GM18505 (cell line): ENCODE results near the gene ORM1.
"Not testable (repeated sequence)": the region's sequence is repeated elsewhere in the genome, so short reads cannot be mapped to it uniquely, and the experiment has no call there.

ENCODE experiments used
- ATAC-seq: cut with Tn5 transposase; IDR thresholded peaks from one replicate; pipeline ENCODE4 v1.9.1; 2021; ENCODE audit not compliant: unreplicated experiment
- POLR2A ChIP-seq: IDR thresholded peaks from 4 replicates; pipeline ENCODE4 v1.6.1; 2011; ENCODE audit warnings: borderline replicate concordance; ENCODE audit not compliant: insufficient read depth, insufficient read length; ENCODE audit errors: extremely low read depth

The ORM1 gene

GRCh38 chr9:114322831-114323531, at the start of gene ORM1:
Gene ORM1, plus strand, starts transcription at chr9:114323098. Its CDS starts 36 bp downstream, at chr9:114323134.
- not testable (repeated sequence) for ATAC-seq

DNA sequence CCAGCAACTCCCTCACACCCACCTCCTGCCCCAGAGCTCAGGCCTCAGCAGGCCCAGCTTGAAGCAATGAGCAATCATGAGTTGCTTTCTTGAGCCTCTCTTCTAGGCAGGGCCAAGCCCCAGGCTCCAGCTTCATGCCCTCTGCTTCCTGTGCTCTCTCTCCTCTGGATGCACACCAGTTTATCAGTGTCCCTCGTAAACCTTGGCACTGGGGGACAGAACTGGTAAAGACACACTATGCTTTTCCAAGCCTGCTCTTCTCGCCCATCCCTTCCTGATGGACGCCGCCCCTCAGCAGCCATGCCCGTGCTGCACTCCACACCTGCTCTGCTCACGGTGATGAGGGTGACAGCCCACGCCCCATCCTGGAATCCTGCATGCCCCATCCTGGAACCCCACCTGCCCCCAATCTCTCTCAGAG, 49.4 kb upstream of the ORM1 start:
- TF ChIP-seq POLR2A, result no peak
- ATAC-seq, result no peak

DNA sequence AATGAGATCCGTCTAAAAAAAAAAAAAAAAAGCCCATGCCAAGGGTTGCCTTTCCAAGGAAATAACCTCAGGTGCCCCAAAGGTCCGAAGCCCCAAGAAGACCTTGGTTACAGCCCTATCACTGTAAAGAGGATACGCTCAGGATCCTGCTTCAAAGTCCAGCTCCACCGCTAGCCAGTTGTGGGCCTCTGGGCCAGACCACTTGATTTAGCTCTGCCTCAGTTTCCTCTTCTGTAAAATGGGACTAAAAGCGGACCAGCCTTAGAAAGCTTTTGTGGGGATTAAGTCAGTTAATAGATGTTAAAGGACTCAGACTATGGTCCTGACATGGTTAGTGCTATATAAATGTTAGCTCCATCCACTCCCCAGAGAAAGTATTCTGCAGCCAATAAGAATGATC, 48.7 kb upstream of the ORM1 start:
- no peak for TF ChIP-seq POLR2A
- no peak for ATAC-seq

- TF ChIP-seq POLR2A, result no peak
- no peak for ATAC-seq
These were observed 47.5 kb upstream of the ORM1 start for GRCh38 chr9:114275246-114276004.

DNA sequence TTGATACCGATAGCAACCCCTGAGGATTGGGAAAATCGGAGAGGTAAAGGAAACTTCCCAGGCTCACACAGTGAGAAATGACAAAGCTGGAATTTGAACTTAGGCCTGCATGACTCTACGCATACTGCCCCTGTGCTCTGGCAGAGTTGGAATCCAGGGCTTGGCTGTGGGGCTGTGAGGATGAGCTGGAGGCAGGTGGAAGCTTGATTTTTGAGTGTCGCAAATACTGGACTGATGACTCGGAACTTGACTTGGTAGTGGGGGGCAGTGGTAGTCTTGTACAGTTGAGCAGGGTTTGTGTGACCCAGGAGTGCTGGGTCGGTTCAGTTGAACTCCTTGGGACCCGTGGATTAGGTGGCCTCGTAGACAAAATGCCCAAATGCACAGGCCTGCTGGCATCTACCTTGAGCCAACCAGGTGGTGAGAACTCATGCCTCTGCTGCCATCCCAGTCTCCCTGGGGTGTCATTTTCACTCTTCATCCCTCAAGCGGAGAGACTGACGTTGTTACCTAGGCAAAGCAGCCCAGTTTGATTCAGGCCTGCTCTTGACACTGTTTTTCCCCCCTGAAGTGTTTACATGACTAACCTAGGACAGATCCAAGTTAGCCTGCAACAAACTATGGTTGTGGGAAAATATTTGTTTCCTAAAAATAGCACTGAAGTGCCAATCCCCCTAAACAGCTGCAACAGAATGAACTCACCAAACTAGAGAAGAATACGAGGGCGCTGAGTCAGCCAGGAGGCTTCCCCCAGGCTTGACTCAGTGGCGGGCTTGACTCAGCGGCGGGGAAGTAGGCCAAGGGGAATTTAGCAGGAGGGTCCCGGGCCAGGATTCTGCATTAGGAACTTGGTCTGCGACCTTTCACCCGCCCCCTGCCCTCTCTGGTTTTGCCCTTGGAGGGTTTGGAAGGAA, 45.7 kb upstream of the ORM1 start:
- TF ChIP-seq POLR2A, result no peak
- ATAC-seq, result no peak

GRCh38 chr9:114278356-114278755, 44.5 kb upstream of the ORM1 start:
- no peak for TF ChIP-seq POLR2A
- no peak for ATAC-seq

DNA sequence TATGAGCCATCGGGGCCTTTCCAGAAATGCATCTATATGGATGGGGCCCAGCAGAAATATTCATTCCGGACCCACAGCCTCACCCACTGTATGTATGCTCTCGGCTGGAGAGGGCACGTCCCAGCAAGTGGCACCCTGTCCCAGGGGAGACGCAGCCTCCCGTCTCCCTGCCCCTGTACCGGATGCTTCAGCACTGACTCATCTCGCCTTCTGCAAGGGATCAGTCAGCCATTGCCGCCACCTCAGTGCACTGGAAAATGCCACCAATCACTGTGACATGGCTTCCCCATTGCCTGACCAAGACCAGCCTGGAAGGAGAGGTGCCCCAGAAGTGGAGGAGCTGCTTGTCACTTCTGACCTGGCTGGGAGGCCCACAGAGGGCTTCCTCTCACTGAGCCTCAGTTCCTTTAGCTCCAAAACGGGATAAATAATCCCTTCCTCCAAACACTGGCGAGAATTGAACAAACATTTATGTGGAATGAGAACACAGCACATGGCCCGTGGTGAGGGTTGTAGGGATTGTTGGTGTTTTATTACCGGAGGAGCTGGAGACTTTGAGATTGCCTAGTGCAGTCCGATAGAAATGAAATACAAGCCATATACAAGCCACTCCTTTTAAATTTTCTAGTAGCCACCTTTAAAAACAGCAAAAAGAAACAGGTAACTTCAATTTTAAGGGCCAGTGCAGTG, 43.9 kb upstream of the ORM1 start:
- ATAC-seq, result no peak
- TF ChIP-seq POLR2A, result no peak

GRCh38 chr9:114279693-114280092, 43.2 kb upstream of the ORM1 start:
- no peak for TF ChIP-seq POLR2A
- no peak for ATAC-seq

DNA sequence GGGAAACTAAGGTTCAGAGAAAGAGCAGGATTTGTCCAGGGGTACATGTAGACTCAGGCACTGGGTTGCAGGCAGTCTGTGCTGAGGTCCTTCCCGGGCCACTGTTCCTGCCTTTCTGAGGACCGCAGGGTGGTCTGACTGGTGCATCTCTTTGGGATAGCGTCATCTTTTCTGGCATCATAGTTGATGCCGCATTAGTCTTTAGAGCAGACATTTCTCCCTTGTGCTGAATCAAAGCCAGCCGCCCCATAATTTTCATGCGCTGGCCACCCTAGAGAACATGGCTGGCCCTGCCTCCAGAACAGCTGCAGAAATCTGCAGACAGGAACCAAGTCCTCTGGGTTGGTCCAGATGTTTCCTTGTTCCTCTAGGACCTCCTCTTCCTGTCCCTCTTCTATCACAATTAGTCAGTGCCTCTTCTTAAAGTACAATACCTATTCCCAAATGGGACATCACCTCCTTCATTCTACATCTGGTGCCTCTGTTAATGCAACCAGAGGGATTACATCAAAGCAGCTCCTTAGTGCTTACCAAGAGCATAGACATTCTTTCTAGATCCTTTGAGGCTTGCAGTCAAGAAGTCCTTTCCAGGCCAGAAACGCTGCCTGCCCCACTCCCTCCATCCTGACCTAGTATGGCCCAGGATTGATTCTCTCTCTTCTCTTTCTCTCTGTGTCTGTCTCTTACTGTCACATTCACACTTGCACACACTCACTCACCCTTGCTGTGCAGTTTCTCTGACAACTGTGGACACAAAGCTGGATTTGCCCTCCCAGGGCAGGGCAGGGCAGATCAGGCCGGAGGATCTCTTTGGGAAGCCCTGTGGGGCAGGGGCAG, 42.0 kb upstream of the ORM1 start:
- ATAC-seq, result no peak
- TF ChIP-seq POLR2A, result no peak

- no peak for TF ChIP-seq POLR2A
- no peak for ATAC-seq
These were observed 41.3 kb upstream of the ORM1 start for GRCh38 chr9:114281473-114282103.

- no peak for ATAC-seq
- TF ChIP-seq POLR2A, result no peak
These were observed 40.8 kb upstream of the ORM1 start for GRCh38 chr9:114282104-114282485.

- ATAC-seq, result no peak
- no peak for TF ChIP-seq POLR2A
These were observed 40.4 kb upstream of the ORM1 start for GRCh38 chr9:114282507-114282906.
